Transverse colon (tissue), 3 donors: ENCODE data around the gene PCCA.

Source experiments
- CTCF ChIP-seq, 5 experiments: fragments of 200-600 bp in 3 of 5; fragments of 450-650 bp in 2 of 5; sonication (generic) in 3 of 5; IDR thresholded peaks; 1 replicate in 2 of 5; 2 replicates in 3 of 5; pipeline ENCODE4 v1.5.1; 2016 to 2017; ENCODE audit warnings: antibody characterized with exemption in 5 of 5, inconsistent platforms in 3 of 5, mild to moderate bottlenecking in 2 of 5, moderate library complexity in 1 of 5
- EP300 ChIP-seq: sonication (generic); formaldehyde crosslinking; IDR thresholded peaks from one replicate; pipeline ENCODE4 v1.6.1; 2017; ENCODE audit warnings: antibody characterized with exemption, low read depth
- POLR2A ChIP-seq: fragments of 450-650 bp; IDR thresholded peaks from one replicate; pipeline ENCODE4 v1.6.1; 2016; ENCODE audit warnings: antibody characterized with exemption, mild to moderate bottlenecking, moderate library complexity

- TF ChIP-seq CTCF (IDR thresholded peaks at IDR 0.05): no peak
- no peak for TF ChIP-seq POLR2A
- TF ChIP-seq EP300: no peak
Observed at GRCh38 chr13:100506600-100507422, 417.9 kb downstream of the PCCA start.
